Peyer's patch (tissue), 4 donors: ENCODE results near the gene TNFRSF18.

Experiments used
- CTCF ChIP-seq, 6 experiments: fragments of 450-650 bp in 4 of 6; fragments of 200-600 bp in 2 of 6; sonication (generic) in 1 of 6; IDR thresholded peaks; one replicate each; pipeline ENCODE4 v1.5.1; 2017 to 2019; ENCODE audit warnings: antibody characterized with exemption in 6 of 6, mild to moderate bottlenecking in 3 of 6, moderate library complexity in 1 of 6
- POLR2A ChIP-seq, 2 donors: fragments of 450-650 bp; IDR thresholded peaks; one replicate each; pipeline ENCODE4 v1.5.1; 2017; ENCODE audit warnings: antibody characterized with exemption in 2 of 2, mild to moderate bottlenecking in 2 of 2, moderate library complexity in 2 of 2

- no peak for TF ChIP-seq CTCF (IDR thresholded peaks at IDR 0.05)
- TF ChIP-seq POLR2A (IDR thresholded peaks at IDR 0.05): no peak
Observed at GRCh38 chr1:1166642-1167397, 39.6 kb downstream of the TNFRSF18 start.
